ENCODE results near the gene ACOT8. TPM values are rescaled to one million over a fixed set of nuclear protein-coding genes. Genes with fewer than 3 reads are reported as not detected.
"Not testable (repeated sequence)": the region's sequence is repeated elsewhere in the genome, so short reads cannot be mapped to it uniquely, and the experiment has no call there.

Gene ACOT8
- total RNA-seq, 1 donor: 58.7 TPM

DNA sequence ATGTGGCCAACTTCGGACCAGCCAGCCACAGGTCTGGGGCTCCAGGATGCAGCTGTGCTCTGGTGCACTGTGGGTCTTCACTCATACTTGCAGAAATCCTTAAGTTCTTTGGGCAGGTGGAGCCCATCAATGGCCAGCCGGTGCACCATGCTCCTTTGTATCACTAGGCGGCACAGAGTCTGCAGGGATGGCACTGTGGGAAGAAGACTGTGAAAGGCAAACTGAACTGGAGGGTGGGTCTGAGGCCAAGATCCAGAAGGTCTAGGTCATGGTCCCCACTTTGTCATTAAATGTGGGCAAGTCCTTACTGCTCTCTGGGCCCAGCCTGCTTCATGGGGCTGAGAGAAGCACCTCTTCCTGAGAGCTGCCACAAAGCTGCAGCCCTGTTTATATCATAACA is 31.5 kb upstream of the ACOT8 start:
- no peak for DNase-seq (ENCODE audit: low read depth in 2 of 3, low spot score in 2 of 3)

DNA sequence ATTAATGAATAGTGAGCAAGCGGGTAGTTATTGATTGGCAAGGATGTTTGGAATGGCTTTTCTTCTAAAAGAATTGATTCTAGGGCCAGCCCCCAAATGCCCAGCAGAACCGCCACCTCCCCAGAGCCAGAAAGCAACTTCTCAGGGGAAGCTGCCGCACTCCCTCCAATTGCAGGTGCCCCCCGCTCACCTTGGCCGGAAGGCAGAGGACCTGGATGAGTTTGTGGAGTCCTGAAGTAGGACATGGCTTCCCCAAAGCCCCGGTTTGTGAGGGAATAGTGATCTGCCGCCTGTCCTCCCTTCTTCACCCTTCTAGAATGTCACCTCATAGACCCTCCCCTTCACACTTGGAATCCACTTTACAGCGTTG is 30.1 kb upstream of the ACOT8 start, which contains the start of gene SPATA25:
Gene SPATA25, minus strand, starts transcription at position 277 of the 370 bp plus-strand sequence. Its CDS starts 32 bp downstream, at position 245.
- DNase-seq (ENCODE audit: low read depth in 2 of 3, low spot score in 2 of 3): no peak

DNA sequence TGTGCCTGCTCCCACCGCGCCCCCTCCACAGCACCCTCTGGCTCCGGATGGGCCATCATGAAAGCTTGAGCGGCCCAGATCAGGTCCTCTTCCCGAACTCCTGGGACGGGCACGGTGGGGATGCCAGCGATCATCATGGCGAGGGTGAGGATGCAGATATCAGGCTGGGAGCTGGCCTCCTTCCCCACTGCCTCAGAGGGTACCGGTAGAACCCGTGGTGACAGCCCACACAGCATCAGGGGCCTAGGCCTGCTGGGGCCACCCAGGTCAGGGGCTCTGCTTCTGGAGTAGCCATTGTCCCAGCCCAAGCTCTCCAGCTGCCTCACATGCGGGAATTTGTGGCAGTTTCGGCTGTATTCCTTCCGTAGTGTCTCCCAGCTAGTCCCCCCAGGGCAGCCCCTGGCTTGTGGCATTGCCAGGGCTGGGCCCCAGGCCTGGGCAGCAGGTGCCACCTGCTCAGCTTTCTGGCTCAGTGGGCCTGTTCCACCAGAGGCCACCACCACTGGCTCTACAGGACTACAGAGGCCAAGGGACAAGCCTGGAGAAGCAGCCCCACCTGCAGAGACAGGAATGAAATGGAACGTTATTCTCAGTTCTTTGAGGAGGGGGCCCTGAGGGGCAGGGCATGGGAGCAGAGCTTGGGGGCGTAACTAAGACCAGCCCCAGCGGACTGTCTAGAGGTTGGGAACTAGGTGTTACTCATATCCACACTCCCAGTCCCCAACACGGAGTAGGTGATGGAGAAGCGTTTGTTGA is 29.6 kb upstream of the ACOT8 start:
- DNase-seq (ENCODE audit: low read depth in 2 of 3, low spot score in 2 of 3): no peak

DNA sequence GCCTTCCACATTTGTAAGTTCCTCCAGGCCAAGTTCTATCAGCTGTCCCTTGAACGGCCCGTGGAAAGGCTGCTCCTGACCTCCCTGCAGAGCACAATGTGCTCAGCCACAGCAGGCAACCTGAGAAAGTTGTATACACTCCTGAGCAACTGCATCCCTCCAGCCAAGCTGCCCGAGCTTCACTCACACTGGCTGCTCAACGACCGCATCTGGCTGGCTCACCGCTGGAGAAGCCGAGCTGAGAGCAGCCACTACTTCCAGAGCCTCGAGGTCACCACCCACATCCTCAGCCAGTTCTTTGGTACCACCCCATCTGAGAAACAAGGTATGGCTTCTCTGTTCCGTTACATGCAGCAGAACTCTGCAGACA is 25.9 kb upstream of the ACOT8 start:
- no peak for DNase-seq (ENCODE audit: low read depth in 2 of 3, low spot score in 2 of 3)

DNA sequence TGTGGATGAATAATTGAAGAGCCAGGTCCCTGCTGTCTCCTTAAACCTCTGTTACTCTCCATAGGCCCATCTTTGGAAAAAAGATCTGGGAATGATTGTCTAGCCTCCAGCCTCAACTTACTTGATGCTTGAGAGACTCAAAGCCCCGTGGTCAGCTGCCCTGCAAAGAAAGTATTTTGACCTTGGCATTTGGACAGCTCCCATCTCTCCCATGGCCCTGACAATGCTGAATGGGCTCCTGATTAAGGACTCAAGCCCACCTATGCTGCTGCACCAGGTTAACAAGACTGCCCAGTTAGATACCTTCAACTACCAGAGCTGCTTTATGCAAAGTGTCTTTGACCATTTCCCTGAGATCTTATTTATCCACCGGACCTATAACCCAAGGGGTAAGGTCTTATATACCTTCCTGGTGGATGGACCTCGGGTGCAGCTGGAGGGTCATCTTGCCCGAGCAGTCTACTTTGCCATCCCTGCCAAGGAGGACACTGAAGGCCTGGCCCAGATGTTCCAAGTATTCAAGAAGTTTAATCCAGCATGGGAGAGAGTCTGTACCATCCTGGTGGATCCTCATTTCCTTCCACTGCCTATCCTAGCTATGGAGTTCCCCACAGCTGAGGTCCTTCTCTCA is 25.4 kb upstream of the ACOT8 start:
- no peak for DNase-seq (ENCODE audit: low read depth in 2 of 3, low spot score in 2 of 3)

DNA sequence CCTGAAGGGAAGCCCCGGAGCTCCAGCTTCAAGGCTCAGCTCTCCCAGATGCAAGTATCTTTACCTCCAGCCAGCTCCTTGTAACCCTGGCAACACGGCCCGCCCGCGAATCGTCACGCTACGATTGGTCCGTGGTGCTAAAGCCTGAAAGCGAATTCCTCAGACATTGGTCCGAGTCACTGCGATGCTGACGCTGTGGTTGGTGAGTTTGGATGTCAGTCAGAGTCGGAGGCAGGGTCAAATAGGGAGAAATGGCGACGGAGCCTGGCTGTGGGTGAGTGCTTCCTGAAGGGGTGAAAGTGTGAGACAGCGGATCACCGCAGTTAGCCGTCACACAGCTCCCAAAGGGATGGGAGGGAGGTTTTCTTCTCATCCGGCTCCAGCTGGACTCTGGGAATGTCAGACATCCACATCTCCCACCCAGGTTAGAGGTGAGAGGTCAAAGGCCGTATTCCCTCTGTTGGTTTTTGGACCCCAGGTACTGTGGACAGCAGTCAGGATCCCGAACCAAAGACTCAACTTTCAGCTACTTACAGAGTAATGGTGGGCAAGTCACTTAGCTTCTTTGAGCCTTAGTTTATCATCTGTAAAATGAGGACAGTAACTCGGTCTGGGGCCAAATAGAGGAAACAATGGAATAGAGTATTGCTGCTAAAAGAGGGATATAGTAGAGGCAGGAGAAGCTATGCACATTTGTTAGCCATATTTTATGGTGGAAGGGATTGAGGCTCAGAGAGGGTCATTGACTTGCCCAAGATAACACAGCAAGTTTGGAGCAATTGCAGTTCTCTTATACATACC is 24.0 kb upstream of the ACOT8 start, which contains the start of gene ZSWIM1:
Gene ZSWIM1, plus strand, starts transcription at position 240 of the 801 bp plus-strand sequence. CDS start 1,366 bp downstream, outside the sequence.
- DNase-seq (ENCODE audit: low read depth in 2 of 3, low spot score in 2 of 3): peak; percentile 91 to 99 (median 99)

DNA sequence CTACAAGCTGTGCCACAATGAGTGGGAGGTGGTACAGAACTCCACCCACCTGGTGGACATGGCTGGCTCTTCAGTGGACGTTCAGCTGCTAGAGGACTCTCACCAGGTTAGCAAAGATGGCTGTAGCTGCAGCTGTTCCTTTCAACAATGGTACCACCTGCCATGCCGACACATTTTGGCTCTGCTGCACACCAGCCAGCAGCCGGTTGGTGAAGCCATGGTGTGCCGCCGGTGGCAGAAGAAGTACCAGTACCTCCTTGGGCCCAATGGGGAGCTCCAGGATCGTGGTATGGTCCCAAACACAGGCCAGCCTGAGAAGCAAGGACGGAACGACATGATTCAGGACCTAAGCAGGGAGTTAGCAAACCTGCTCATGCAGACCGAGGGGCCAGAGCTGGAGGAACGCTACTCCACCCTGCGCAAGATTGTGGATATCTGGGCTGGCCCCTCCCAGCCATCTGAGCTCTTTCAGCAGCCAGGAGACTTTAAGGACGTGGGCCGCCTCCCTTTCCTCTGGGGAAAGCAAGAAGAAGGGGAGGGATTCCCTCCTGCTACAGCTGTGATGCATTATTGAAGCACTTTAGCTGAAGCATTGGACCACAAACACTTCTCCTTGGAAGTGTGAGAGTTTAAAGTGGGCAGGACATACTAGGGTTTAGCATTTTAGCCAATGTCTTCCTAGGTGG is 21.0 kb upstream of the ACOT8 start:
- no peak for DNase-seq (ENCODE audit: low read depth in 2 of 3, low spot score in 2 of 3)

DNA sequence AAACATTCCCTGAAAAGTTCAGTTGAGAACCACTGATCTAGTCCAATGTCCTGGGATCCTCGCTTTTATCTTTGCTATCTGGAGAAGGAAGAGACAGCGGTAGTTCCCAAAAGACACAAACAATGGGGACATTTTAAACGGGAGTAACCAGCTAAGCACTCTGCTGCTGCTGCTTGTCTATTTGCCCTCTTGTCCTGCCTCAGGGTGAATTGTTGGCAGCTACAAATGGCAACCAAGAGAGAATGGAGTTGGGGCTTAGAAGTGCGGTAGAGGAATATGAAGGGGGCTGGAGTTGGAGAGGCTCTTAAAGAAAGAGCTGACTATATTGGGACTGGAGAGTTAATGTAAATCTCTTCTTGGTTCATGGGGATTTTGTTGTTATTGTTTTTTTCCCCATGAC is 17.4 kb upstream of the ACOT8 start:
- DNase-seq (ENCODE audit: low read depth in 2 of 3, low spot score in 2 of 3): no peak

DNA sequence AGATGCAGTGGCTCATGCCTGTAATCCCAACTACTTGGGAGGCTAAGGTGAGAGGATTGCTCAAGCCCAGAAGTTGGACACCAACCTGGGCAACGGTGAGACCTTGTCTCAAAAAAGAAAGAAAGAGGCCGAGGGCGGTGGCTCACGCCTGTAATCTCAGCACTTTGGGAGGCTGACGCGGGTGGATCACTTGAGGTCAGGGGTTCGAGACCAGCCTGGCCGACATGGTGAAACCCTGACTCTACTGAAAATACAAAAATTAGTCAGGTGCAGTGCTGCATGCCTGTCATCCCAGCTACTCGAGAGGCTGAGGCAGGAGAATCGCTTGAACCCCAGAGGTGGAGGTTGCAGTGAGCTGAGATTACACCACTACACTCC is 16.9 kb upstream of the ACOT8 start:
- not testable (repeated sequence) for DNase-seq (ENCODE audit: low read depth in 2 of 3, low spot score in 2 of 3)

DNA sequence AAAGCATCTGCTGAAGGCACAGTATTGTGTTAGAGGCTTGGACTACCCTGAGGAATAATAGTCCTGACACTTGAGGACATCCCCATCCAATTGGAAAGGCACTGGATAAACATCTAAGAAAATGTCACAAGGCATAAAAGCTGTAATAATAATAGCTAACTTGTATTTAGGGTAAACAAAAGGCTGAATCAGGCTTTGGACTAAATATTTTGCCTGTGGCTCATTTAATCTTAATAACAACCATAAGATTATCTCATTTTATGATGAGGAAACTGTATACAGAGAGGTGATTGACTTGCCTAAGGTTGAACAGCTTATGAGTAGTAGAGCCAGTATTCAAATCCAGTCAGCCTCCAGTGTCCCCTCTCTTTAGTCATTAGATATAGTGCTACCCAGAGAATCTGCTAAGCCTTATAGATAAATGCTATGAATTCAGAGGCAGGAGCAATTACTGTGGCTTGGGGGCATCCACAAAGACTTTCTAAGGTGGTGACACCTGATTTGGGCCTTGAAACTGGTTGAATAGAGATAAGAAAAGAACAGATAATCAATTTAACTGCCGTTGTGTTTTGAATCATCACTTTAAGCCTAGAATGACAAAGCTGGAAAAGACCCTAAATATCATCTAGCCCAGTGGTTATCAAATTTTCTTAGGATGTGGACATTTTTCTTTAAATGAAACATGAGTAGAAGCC is 16.4 kb upstream of the ACOT8 start:
- no peak for DNase-seq (ENCODE audit: low read depth in 2 of 3, low spot score in 2 of 3)

DNA sequence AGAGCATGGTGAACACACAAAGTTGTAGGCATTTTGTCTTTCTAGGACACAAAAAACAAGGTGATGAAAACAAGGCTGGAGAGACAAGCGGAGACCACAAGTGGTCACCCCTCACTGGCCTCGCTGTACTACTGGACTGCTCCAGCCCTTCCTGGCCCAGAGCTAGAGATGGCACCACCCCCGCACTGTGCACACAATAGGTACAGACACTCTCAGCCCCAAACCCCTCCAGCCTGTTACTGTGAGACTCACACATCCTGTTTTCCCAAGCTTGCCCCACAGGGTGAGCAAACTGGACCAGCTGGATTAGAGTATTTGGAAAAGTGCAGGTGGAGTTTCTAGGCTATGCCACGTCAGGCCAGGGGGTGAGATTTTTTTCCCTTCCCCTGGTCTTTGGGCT is 15.4 kb upstream of the ACOT8 start:
- DNase-seq (ENCODE audit: low read depth in 2 of 3, low spot score in 2 of 3): no peak

DNA sequence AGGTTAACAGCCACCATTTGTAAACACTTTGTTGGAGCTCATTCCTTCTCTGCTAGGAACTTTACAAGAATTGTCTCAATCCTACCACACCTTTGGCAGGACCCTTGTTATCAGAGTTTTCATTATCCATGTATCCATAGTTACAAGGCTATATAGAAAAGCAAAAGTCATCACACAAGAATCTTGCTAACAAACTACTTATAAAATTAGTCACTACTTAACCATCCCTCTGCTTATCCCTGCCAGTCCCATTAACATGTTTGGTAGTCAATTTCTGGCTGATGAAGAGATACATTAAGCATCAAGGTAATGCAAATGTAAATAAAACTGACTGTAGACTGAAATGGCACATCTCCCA is 10.6 kb upstream of the ACOT8 start:
- DNase-seq (ENCODE audit: low read depth in 2 of 3, low spot score in 2 of 3): no peak

DNA sequence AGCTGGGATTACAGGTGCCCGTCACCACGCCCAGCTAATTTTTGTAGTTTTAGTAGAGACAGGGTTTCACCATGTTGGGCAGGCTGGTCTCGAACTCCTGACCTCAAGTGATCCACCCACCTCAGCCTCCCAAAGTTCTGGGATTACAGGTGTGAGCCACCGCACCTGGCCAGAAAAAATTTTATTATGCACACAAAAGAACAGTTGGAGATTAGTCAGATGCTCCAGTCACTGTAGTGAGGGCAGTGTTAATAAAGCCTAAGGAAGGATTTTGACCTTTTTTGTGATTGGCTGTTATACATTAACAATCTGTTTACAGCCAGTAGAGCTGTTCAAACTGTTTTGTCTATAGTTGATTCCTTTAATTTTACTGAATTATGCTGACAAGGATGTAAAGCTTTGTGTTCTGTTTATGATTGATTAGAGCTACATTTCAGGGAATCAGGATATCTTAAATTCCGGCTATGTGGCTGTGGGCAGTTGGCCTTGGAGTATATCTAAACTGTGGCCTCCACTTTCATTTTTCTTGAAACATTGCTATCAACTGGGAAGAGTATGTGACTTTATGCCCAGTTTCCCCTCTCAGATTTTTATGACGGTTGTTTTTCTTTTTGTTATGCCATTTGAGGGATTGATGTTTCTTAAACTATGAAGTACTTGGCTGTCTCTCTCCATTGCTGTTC is 10.1 kb upstream of the ACOT8 start:
- DNase-seq (ENCODE audit: low read depth in 2 of 3, low spot score in 2 of 3): no peak

DNA sequence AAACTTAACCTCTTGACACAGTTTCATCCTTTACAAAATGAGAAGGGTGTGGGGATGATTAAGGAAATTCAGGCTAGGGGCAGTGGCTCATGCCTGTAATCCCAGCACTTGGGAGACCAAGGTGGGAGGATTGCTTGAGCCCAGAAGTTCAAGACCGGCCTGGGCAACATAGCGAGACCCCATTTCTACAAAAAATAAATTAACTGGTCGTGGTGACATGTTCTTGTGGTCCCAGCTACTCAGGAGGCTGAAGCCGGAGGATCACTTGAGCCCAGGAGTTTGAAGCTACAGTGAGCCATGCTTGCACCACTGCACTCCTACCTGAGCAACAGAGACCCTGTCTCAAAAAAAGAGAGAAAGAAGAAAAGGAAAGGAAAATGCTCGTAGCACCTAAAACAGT is 9.3 kb upstream of the ACOT8 start:
- no peak for DNase-seq (ENCODE audit: low read depth in 2 of 3, low spot score in 2 of 3)

DNA sequence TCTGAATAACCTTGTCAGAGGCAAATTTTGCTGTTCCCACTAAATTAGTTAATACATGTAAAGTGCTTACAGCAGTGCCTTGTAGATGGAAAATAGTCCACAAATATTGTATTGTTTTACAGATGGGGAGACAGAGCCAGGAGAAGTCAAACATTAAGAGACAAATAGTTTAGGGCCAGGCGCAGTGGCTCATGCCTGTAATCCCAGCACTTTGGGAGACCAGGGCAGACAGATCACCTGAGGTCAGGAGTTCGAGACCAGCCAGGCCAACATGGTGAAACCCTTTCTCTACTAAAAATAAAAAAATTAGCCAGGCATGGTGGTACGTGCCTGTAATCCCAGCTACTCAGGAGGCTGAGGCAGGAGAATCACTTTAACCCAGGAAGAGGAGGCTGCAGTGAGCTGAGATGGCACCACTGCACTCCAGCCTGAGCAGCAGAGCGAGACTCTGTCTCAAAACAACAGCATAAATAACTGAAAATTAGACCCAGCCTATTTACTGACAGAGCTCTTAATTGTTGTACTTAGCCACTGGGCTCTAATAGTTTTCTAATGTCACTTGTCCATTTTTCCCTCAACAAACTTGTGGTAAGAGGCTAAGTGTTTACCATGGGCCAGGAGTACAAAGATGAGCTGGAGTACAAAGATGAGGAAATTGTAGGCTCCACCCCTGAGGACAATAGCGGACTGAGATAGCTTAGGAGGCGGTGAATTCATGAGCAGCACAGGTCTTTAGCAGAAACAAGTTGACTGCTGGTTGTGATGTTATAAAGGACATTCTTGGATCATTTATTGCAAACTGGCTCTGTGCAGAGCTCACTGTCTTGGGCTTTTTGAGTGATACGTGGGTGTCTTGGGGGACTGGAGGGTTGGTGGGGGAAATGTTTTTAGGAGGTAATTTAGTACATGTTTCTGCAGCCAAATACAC is 6.6 kb upstream of the ACOT8 start:
- no peak for DNase-seq (ENCODE audit: low read depth in 2 of 3, low spot score in 2 of 3)

DNA sequence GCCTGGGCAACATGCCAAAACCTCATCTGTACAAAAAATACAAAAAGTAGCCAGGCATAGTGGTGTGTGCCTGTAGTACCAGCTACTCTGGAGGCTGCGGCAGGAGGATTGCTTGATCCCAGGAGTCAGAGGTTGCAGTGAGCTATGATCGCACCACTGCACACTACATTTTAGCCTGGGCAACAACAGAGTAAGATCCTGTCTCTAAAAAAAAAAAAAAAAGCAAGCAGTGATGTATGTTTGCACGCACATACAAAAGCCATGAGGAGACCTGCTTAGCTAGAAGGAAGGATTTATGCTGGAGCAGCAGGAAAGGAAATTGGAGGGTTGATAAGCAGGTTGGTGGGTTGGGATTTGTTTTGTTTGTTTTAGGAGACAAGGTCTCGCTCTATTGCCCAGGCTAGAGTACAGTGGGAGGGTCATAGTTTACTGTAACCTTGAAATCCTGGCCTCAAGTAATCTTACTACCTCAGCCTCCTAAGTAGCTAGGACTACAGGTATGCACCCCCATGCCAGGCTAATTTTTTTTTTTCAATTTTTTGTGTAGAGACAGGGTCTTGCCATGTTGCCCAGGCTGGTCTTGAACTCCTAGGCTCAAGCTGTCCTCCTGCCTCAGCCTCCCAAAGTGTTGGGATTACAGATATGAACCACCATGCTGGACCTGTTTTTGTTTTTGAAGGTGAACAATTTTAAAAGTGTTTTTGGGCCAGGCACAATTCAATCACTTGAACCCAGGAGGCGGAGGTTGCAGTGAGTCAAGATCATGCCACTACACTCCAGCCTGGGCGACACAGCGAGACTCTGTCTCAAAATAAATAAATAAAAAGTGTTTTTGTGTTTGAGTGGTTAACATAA is 4.3 kb upstream of the ACOT8 start:
- DNase-seq (ENCODE audit: low read depth in 2 of 3, low spot score in 2 of 3): peak in 1 of 3 donors; percentile 22

DNA sequence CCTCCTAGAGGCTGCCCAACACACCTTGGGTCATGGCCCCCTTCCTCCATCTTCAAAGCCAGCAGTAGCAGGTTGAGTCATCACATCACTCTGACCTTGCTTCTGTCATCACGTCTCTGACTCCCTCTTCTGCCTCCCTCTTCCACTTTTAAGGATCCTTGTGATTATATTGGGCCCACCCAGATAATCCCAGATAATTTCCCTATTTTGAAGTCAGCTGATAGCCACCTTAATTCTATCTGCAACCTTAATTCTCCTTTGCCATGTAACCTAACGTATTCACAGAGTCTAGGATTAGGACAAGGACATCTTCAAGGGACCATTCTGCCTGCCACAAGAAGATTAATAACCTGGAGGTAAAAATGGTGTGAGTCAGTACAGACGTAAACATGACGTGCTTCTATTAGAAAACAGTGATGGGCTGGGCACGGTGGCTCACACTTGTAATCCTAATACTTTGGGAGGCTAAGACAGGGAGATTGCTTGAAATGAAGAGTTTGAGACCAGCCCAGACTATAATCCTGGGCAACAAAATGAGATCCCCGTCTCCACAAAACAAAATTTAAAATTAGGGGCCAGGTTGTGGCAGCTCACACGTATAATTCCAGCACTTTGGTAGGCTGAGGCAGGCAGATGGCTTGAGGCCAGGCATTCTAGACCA is 3.5 kb upstream of the ACOT8 start:
- DNase-seq (ENCODE audit: low read depth in 2 of 3, low spot score in 2 of 3): no peak
